Liver (tissue), 10 donors: ENCODE results near the gene GALC. TPM values are rescaled to one million over a fixed set of nuclear protein-coding genes. Genes with fewer than 3 reads are reported as not detected.

Source experiments
- DNase-seq: peaks from one replicate; pipeline ENCODE4 v3.0.0-alpha.2; 2017; ENCODE audit warnings: low spot score
- H3K27ac ChIP-seq, 2 donors: one replicate each; pipeline ENCODE4 v1.7.0; 2013; ENCODE audit warnings: inconsistent platforms in 2 of 2, low read length in 2 of 2, control low read depth in 1 of 2, low read depth in 1 of 2, mild to moderate bottlenecking in 1 of 2
- H3K27me3 ChIP-seq, 4 donors: one replicate each; pipeline versions ENCODE4 v1.6.1 to v1.7.0; 2013; ENCODE audit warnings: low read length in 3 of 4, inconsistent platforms in 1 of 4, mild to moderate bottlenecking in 1 of 4, moderate library complexity in 1 of 4; ENCODE audit not compliant: control insufficient read depth in 4 of 4, insufficient read depth in 4 of 4
- H3K36me3 ChIP-seq, 4 donors: one replicate each; pipeline versions ENCODE4 v1.6.1 to v1.7.0; 2013; ENCODE audit warnings: low read length in 3 of 4, mild to moderate bottlenecking in 3 of 4, low read depth in 1 of 4, moderate library complexity in 1 of 4; ENCODE audit not compliant: control insufficient read depth in 4 of 4, insufficient read depth in 3 of 4
- H3K4me1 ChIP-seq, 4 donors: one replicate each; pipeline versions ENCODE4 v1.6.1 to v1.7.0; 2013; ENCODE audit warnings: low read length in 3 of 4, mild to moderate bottlenecking in 3 of 4, moderate library complexity in 1 of 4; ENCODE audit not compliant: control insufficient read depth in 4 of 4, insufficient read depth in 4 of 4
- H3K4me3 ChIP-seq, 3 donors: one replicate each; pipeline versions ENCODE4 v1.6.1 to v1.7.0; 2013; ENCODE audit warnings: low read length in 3 of 3, control low read depth in 1 of 3, low read depth in 1 of 3, mild to moderate bottlenecking in 1 of 3
- H3K9ac ChIP-seq, 2 donors: one replicate each; pipeline ENCODE4 v1.7.0; 2013; ENCODE audit warnings: low read length in 2 of 2, mild to moderate bottlenecking in 2 of 2, moderate library complexity in 2 of 2, control low read depth in 1 of 2, low read depth in 1 of 2
- H3K9me3 ChIP-seq, 4 donors: one replicate each; pipeline versions ENCODE4 v1.6.1 to v1.7.0; 2013; ENCODE audit warnings: low read length in 3 of 4; ENCODE audit not compliant: control insufficient read depth in 4 of 4
- ATF3 ChIP-seq: IDR thresholded peaks from 2 replicates; pipeline ENCODE4 v1.6.1; 2016; ENCODE audit warnings: antibody characterized with exemption
- CTCF ChIP-seq: fragments of 150-350 bp; IDR thresholded peaks from 2 replicates; pipeline ENCODE4 v1.5.1; 2017; ENCODE audit warnings: improper control_type of control experiment, low read depth, low read length; ENCODE audit not compliant: missing input control
- EGR1 ChIP-seq, 2 donors: IDR thresholded peaks; 2 replicates each; pipeline ENCODE4 v1.6.1; 2016 to 2018; ENCODE audit warnings: antibody characterized with exemption in 2 of 2, low read depth in 2 of 2
- FOXA2 ChIP-seq: IDR thresholded peaks from 2 replicates; pipeline ENCODE4 v1.6.1; 2016; ENCODE audit warnings: antibody characterized with exemption
- GABPA ChIP-seq, 2 donors: IDR thresholded peaks in 1 of 2; conservative IDR thresholded peaks in 1 of 2; 2 replicates each; pipeline ENCODE4 v1.6.1; 2016; ENCODE audit warnings: antibody characterized with exemption in 2 of 2, mild to moderate bottlenecking in 1 of 2, moderate library complexity in 1 of 2
- HNF4A ChIP-seq, 2 donors: conservative IDR thresholded peaks; 2 replicates each; pipeline ENCODE4 v1.6.1; 2016; ENCODE audit warnings: antibody characterized with exemption in 2 of 2, mild to moderate bottlenecking in 2 of 2
- HNF4G ChIP-seq: IDR thresholded peaks from 2 replicates; pipeline ENCODE4 v1.6.1; 2016; ENCODE audit warnings: antibody characterized with exemption
- JUND ChIP-seq, 2 donors: IDR thresholded peaks; 2 replicates each; pipeline ENCODE4 v1.6.1; 2016; ENCODE audit warnings: antibody characterized with exemption in 2 of 2
- MAX ChIP-seq: IDR thresholded peaks from 2 replicates; pipeline ENCODE4 v1.6.1; 2016; ENCODE audit warnings: antibody characterized with exemption
- NR2F2 ChIP-seq: IDR thresholded peaks from 2 replicates; pipeline ENCODE4 v1.6.1; 2016; ENCODE audit warnings: antibody characterized with exemption
- RAD21 ChIP-seq, 2 donors: IDR thresholded peaks; 2 replicates each; pipeline ENCODE4 v1.6.1; 2016; ENCODE audit warnings: antibody characterized with exemption in 2 of 2, mild to moderate bottlenecking in 2 of 2
- YY1 ChIP-seq: IDR thresholded peaks from 2 replicates; pipeline ENCODE4 v1.6.1; 2016; ENCODE audit warnings: antibody characterized with exemption, mild to moderate bottlenecking
- WGBS: extraction: QIAGEN DNeasy Blood & Tissue Kit; methylation state at CpG from one replicate; pipeline ENCODE4 v1.1.7; 2013; 5-methylcytosine and 5-hydroxymethylcytosine counted together
- polyA plus RNA-seq, 2 donors: library from polyadenylated mRNA; stranded (reverse) in 1 of 2; unstranded in 1 of 2; fragments of 200-250 nt in 1 of 2; fragments of >200 nt in 1 of 2; fragmentation: Nextera tagmentation in 1 of 2; extraction: Ambion mirVana in 1 of 2; gene quantifications; one replicate each; pipeline versions ENCODE4 v1.2.1 to v1.2.3, GENCODE V29; 2013 to 2015
- small RNA-seq: library from RNA; depleted of rRNA; stranded (forward); fragments of <200 nt; gene quantifications from one replicate; pipeline ENCODE3, GENCODE V24; 2014
- total RNA-seq, 2 donors: library from RNA; depleted of rRNA; stranded (reverse); fragments of >200 nt; gene quantifications; one replicate each; pipeline ENCODE4 v1.2.3, GENCODE V29; 2014
- donor health status: healthy.
- donor health status: healthy.
- donor health status: healthy.
- donor health status: healthy.
- donor health status: healthy.

The GALC gene
- total and polyA plus RNA-seq, 4 donors: 2.8 to 20.8 (median 12.1) TPM

DNA sequence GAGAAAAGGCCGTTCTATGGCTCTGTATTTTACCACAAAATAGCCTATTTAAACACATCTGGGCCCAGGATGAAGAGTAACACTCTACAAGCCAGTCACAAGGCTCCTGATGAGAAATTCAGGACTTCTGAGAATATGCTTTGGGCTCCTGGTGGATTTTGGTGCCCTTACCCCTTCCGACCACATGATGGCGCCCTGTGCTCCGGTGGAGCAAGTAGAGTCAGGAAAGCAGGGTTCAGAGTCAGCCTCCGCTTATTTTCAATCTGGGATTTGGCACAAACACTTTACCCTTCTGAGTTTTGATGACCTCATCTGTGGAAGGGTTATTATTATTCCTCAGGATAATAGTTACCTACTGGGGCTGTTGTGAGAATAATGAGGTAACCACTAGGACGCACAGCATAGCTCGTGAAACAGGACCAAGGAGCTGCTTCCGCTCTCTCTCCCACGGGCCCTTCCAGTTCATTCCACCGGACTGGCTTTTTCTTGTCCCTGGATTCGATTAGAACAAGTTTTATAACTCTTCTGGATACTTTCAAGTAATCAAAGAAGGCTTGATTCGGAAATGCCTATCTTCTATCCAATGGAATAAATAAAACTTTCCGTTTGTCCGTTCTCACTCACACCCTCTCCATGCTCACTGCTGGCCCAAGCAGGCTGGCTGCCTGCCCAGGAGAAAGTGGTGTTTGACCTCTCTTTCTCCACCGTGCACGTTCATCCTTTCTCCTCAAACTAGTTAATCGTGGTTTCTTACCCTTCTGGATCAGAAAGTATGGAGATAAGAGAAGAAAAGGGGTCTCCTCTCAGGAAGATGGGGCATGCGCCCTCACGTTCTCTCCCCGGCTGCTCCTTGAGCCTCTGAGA is 104.6 kb downstream of the GALC start:
- no peaks in the 10 kb centered on the region for H3K4me1 ChIP-seq
- peak; percentile 39 for DNase-seq
- no peak overlapping the region for H3K27ac ChIP-seq
- no peak overlapping the region for H3K4me3 ChIP-seq
- 61% methylated on average over 20 of the region's 20 CpGs for WGBS
- peaks cover 0 to 2% (median 0%) of the 10 kb centered on the region in 4 donors for H3K27me3 ChIP-seq
- no peaks in the 10 kb centered on the region for H3K36me3 ChIP-seq
- H3K9ac ChIP-seq: no peak overlapping the region
- TF ChIP-seq MAX (no peak), CTCF (peak; percentile 13)
- H3K9me3 ChIP-seq: peaks cover 0 to 2% (median under 1%) of the 10 kb centered on the region in 4 donors

GRCh38 chr14:87883750-87884149 is 109.2 kb downstream of the GALC start:
- no peak overlapping the region for H3K9ac ChIP-seq
- WGBS: 93% methylated on average over 1 of the region's 1 CpG
- no peak for DNase-seq
- peaks cover 0 to 3% (median 0%) of the 10 kb centered on the region in 4 donors for H3K27me3 ChIP-seq
- peaks cover 0 to 4% (median 2%) of the 10 kb centered on the region in 4 donors for H3K9me3 ChIP-seq
- TF ChIP-seq FOXA2 (no peak), JUND (IDR thresholded peaks at IDR 0.05) (no peak), EGR1 (IDR thresholded peaks at IDR 0.05; ENCODE audit: low read depth in 2 of 2) (no peak), HNF4A (conservative IDR thresholded peaks at IDR 0.05) (no peak), GABPA (IDR thresholded peaks at IDR 0.05 in 1 of 2, conservative IDR thresholded peaks at IDR 0.05 in 1 of 2) (no peak), RAD21 (IDR thresholded peaks at IDR 0.05) (no peak), ATF3 (no peak), NR2F2 (no peak), MAX (no peak), HNF4G (no peak), YY1 (no peak)
- no peak overlapping the region for H3K4me3 ChIP-seq
- no peak overlapping the region for H3K27ac ChIP-seq
- no peaks in the 10 kb centered on the region for H3K36me3 ChIP-seq
- H3K4me1 ChIP-seq: no peaks in the 10 kb centered on the region

Small RNAs within 50 kb of the gene (small RNA-seq; reads per million reads assigned to genes)
- not detected for gene RNU6-835P

Other genes with a start within 250 kb of the GALC start
- gene GPR65, start 12.0 kb upstream of the GALC start, total RNA-seq: 1 to 10 TPM; 2.3 to 4.5 TPM
- 1 to 10 TPM in 1 of 2 donors, under 1 TPM in 1; 0.72 to 1.0 TPM for gene GPR65, start 12.0 kb upstream of the GALC start, polyA plus RNA-seq